Keratinocyte (primary cell): ENCODE results near the gene RTEL1. TPM values are rescaled to one million over a fixed set of nuclear protein-coding genes. Genes with fewer than 3 reads are reported as not detected.

ENCODE experiments used
- DNase-seq: peaks from one replicate; pipeline ENCODE4 v3.0.0-alpha.2; 2011; ENCODE audit warnings: low read depth, missing footprints, low spot score
- FAIRE-seq: peaks from 2 replicates; lab custom pipeline; 2011; peaks lifted over from hg19 to GRCh38; lab: Jason Lieb, UNC
- H2AFZ ChIP-seq: 2 replicates; pipeline ENCODE4 v1.6.0; 2012; ENCODE audit warnings: low read length, control low read depth, inconsistent platforms; ENCODE audit not compliant: control insufficient read depth
- H3K27ac ChIP-seq: 2 replicates; pipeline ENCODE4 v1.5.1; 2011; ENCODE audit warnings: low read length; ENCODE audit not compliant: control insufficient read depth, insufficient read depth
- H3K27me3 ChIP-seq: 3 replicates; pipeline ENCODE4 v1.6.0; 2011; ENCODE audit warnings: low read length; ENCODE audit not compliant: control insufficient read depth, insufficient read depth; ENCODE audit errors: extremely low read depth
- H3K36me3 ChIP-seq, 2 experiments: 2 replicates in 1 of 2; 3 replicates in 1 of 2; pipeline ENCODE4 v1.5.1; 2011; ENCODE audit warnings: low read length in 2 of 2, mild to moderate bottlenecking in 1 of 2; ENCODE audit not compliant: control insufficient read depth in 2 of 2, insufficient read depth in 2 of 2; ENCODE audit errors: extremely low read depth in 1 of 2
- H3K4me1 ChIP-seq: 3 replicates; pipeline ENCODE4 v1.5.1; 2011; ENCODE audit warnings: low read length; ENCODE audit not compliant: control insufficient read depth, insufficient read depth; ENCODE audit errors: extremely low read depth
- H3K4me2 ChIP-seq: 3 replicates; pipeline ENCODE4 v1.6.0; 2011; ENCODE audit warnings: low read depth, low read length; ENCODE audit not compliant: control insufficient read depth, insufficient read depth; ENCODE audit errors: extremely low read depth
- H3K4me3 ChIP-seq, 3 experiments: fragments of 200-600 bp in 1 of 3; sonication (generic) in 1 of 3; 2 replicates in 2 of 3; 3 replicates in 1 of 3; pipeline ENCODE4 v1.5.1; 2011 to 2016; ENCODE audit warnings: low read length in 3 of 3, mild to moderate bottlenecking in 3 of 3, control low read depth in 2 of 3, inconsistent platforms in 1 of 3, low read depth in 1 of 3, mixed read lengths in 1 of 3, mixed run types in 1 of 3, moderate library complexity in 1 of 3; ENCODE audit not compliant: control insufficient read depth in 2 of 3, insufficient read depth in 2 of 3; ENCODE audit errors: extremely low read depth in 1 of 3
- H3K79me2 ChIP-seq: 2 replicates; pipeline ENCODE4 v1.6.0; 2012; ENCODE audit warnings: low read length; ENCODE audit not compliant: control insufficient read depth, insufficient read depth
- H3K9ac ChIP-seq: 3 replicates; pipeline ENCODE4 v1.6.0; 2011; ENCODE audit warnings: low read length; ENCODE audit not compliant: control insufficient read depth, insufficient read depth; ENCODE audit errors: extremely low read depth
- H3K9me1 ChIP-seq: 3 replicates; pipeline ENCODE4 v1.6.0; 2011; ENCODE audit warnings: low read length; ENCODE audit not compliant: control insufficient read depth, insufficient read depth; ENCODE audit errors: extremely low read depth
- H3K9me3 ChIP-seq: 2 replicates; pipeline ENCODE4 v1.5.1; 2012; ENCODE audit warnings: low read depth, low read length; ENCODE audit not compliant: control insufficient read depth
- H4K20me1 ChIP-seq: 3 replicates; pipeline ENCODE4 v1.6.0; 2011; ENCODE audit warnings: low read length; ENCODE audit not compliant: control insufficient read depth, insufficient read depth; ENCODE audit errors: extremely low read depth
- EZH2 ChIP-seq: IDR thresholded peaks from one replicate; pipeline ENCODE4 v1.6.1; 2012; ENCODE audit warnings: inconsistent platforms, mild to moderate bottlenecking, low read length, moderate library complexity
- dilution Hi-C: fragments of 300-500 bp; cut with MboI; formaldehyde crosslinking; loops from one replicate; pipeline ENCODE4 v1.7.0; 2020; ENCODE audit warnings: low sequenced_read_pairs; ENCODE audit not compliant: extremely low pct_ligation_motif_present
- polyA plus RNA-seq, 5 experiments: library from polyadenylated mRNA; depleted of rRNA in 3 of 5; stranded (reverse) in 3 of 5; stranded (forward) in 1 of 5; unstranded in 1 of 5; fragments of >200 nt; gene quantifications; 1 replicate in 1 of 5; 2 replicates in 3 of 5; 3 replicates in 1 of 5; pipeline versions ENCODE4 v1.2.1 to v1.2.3, GENCODE V29; 2011 to 2012; ENCODE audit warnings: missing spikeins in 2 of 5, low read depth in 1 of 5, low replicate concordance in 1 of 5
- TF ChIP-seq, protein P1 (sequence below), 3 experiments: IDR thresholded peaks in 1 of 3; conservative IDR thresholded peaks in 1 of 3; optimal IDR thresholded peaks in 1 of 3; 2 replicates in 2 of 3; 3 replicates in 1 of 3; pipeline versions ENCODE3 to v1.5.1; 2011; ENCODE audit warnings: low read length in 3 of 3, mild to moderate bottlenecking in 3 of 3, moderate library complexity in 2 of 3, control low read depth in 1 of 3, inconsistent platforms in 1 of 3; ENCODE audit not compliant: insufficient read depth in 2 of 3; ENCODE audit errors: extremely low read depth in 1 of 3

The RTEL1 gene
- polyA plus RNA-seq, 1 donor (not counting 4 experiments of a cell fraction or from before 2014, with no cell fraction given): 12.4 TPM

DNA sequence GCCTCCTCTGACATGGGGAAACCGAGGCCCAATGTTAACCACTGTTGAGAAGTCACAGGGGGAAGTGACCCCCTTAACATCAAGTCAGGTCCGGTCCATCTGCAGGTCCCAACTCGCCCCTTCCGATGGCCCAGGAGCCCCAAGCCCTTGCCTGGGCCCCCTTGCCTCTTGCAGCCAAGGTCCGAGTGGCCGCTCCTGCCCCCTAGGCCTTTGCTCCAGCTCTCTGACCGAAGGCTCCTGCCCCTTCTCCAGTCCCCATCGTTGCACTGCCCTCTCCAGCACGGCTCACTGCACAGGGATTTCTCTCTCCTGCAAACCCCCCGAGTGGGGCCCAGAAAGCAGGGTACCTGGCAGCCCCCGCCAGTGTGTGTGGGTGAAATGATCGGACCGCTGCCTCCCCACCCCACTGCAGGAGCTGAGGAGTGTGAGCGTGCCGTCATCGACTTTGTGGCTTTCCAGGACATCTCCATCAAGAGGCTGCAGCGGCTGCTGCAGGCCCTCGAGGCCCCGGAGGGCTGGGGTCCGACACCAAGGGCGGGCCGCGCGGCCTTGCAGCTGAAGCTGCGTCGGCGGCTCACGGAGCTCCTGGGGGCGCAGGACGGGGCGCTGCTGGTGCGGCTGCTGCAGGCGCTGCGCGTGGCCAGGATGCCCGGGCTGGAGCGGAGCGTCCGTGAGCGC, 39.9 kb downstream of the RTEL1 start:
- Histone ChIP-seq H3K36me3 (peaks cover 2 to 8% of the 10 kb centered on the region in 2 experiments), H2AFZ (no peak overlapping the region), H3K27ac (peak overlapping the region; percentile 84), H3K9me3 (no peaks in the 10 kb centered on the region), H3K27me3 (no peaks in the 10 kb centered on the region), H3K9me1 (no peaks in the 10 kb centered on the region), H3K4me3 (peak overlapping the region; percentile 55 to 92 (median 79)), H3K4me2 (peak overlapping the region; percentile 99), H3K79me2 (peaks cover 16% of the 10 kb centered on the region), H3K9ac (peak overlapping the region; percentile 72), H3K4me1 (peaks cover 45% of the 10 kb centered on the region), H4K20me1 (no peaks in the 10 kb centered on the region)
- dilution Hi-C loops: no loop called here
- DNase-seq (no peak), FAIRE-seq (no peak)
- TF ChIP-seq, protein P1, sequence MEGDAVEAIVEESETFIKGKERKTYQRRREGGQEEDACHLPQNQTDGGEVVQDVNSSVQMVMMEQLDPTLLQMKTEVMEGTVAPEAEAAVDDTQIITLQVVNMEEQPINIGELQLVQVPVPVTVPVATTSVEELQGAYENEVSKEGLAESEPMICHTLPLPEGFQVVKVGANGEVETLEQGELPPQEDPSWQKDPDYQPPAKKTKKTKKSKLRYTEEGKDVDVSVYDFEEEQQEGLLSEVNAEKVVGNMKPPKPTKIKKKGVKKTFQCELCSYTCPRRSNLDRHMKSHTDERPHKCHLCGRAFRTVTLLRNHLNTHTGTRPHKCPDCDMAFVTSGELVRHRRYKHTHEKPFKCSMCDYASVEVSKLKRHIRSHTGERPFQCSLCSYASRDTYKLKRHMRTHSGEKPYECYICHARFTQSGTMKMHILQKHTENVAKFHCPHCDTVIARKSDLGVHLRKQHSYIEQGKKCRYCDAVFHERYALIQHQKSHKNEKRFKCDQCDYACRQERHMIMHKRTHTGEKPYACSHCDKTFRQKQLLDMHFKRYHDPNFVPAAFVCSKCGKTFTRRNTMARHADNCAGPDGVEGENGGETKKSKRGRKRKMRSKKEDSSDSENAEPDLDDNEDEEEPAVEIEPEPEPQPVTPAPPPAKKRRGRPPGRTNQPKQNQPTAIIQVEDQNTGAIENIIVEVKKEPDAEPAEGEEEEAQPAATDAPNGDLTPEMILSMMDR (optimal IDR thresholded peaks at IDR 0.05 in 1 of 3, IDR thresholded peaks at IDR 0.05 in 1 of 3, conservative IDR thresholded peaks at IDR 0.05 in 1 of 3; ENCODE audit: extremely low read depth in 1 of 3, insufficient read depth in 2 of 3, low read length in 3 of 3): no peak
- no peak for TF ChIP-seq EZH2

- Histone ChIP-seq H3K36me3 (peaks cover 5 to 11% of the 10 kb centered on the region in 2 experiments), H2AFZ (no peak overlapping the region)
These were observed 40.8 kb downstream of the RTEL1 start for GRCh38 chr20:63698739-63699465.

More at GRCh38 chr20:63698739-63699465, 40.8 kb downstream of the RTEL1 start:
- H3K9ac ChIP-seq: peak overlapping the region; percentile 72
- H4K20me1 ChIP-seq: no peaks in the 10 kb centered on the region
- DNase-seq: peak; percentile 79
- no peaks in the 10 kb centered on the region for H3K27me3 ChIP-seq
- no peaks in the 10 kb centered on the region for H3K9me1 ChIP-seq
- H3K27ac ChIP-seq: peak overlapping the region; percentile 84
- H3K4me2 ChIP-seq: peak overlapping the region; percentile 99
- no peak for TF ChIP-seq EZH2
- TF ChIP-seq, protein P1 (optimal IDR thresholded peaks at IDR 0.05 in 1 of 3, IDR thresholded peaks at IDR 0.05 in 1 of 3, conservative IDR thresholded peaks at IDR 0.05 in 1 of 3; ENCODE audit: extremely low read depth in 1 of 3, insufficient read depth in 2 of 3, low read length in 3 of 3): no peak
- peaks cover 45% of the 10 kb centered on the region for H3K4me1 ChIP-seq
- H3K9me3 ChIP-seq: no peaks in the 10 kb centered on the region
- dilution Hi-C loops: no loop called here
- peak overlapping the region; percentile 55 to 92 (median 79) for H3K4me3 ChIP-seq
- peak; percentile 53 for FAIRE-seq
- H3K79me2 ChIP-seq: peaks cover 16% of the 10 kb centered on the region
